HL-60 (cell line): ENCODE data around the gene BCAR1.

ENCODE experiments used
- GABPA ChIP-seq: IDR thresholded peaks from 2 replicates; pipeline ENCODE4 v1.6.1; 2012; ENCODE audit warnings: low read depth
- POLR2AphosphoS5 ChIP-seq: IDR thresholded peaks from 2 replicates; pipeline ENCODE4 v1.6.1; 2012; ENCODE audit warnings: low read depth
- TF ChIP-seq, protein P1 (sequence below): IDR thresholded peaks from one replicate; pipeline ENCODE4 v1.5.1; 2011; ENCODE audit warnings: low read length, control low read depth, inconsistent platforms; ENCODE audit not compliant: insufficient read depth
- TF ChIP-seq, protein P2 (sequence below): IDR thresholded peaks from 2 replicates; pipeline ENCODE4 v1.6.1; 2012; ENCODE audit warnings: low read depth; ENCODE audit not compliant: insufficient replicate concordance

DNA sequence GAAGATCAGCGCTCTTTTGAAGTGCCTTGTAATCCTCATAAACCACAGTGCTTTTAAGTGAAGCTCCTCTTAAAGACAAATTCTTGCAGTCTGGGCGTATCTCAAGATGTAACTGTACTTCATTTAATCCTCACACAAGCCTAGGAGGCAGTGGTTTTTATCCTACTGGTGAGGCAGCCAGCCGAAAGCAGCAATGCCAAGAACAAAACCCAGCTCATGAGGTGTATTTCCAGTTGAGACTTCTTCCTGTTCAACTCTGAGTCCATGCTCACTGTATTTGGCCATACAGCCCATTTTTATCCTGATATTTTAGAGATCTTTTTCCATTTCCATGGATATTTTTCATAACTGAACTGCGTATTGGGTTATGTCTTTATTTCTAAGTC lies 58.2 kb downstream of the BCAR1 start:
- TF ChIP-seq, protein P1, sequence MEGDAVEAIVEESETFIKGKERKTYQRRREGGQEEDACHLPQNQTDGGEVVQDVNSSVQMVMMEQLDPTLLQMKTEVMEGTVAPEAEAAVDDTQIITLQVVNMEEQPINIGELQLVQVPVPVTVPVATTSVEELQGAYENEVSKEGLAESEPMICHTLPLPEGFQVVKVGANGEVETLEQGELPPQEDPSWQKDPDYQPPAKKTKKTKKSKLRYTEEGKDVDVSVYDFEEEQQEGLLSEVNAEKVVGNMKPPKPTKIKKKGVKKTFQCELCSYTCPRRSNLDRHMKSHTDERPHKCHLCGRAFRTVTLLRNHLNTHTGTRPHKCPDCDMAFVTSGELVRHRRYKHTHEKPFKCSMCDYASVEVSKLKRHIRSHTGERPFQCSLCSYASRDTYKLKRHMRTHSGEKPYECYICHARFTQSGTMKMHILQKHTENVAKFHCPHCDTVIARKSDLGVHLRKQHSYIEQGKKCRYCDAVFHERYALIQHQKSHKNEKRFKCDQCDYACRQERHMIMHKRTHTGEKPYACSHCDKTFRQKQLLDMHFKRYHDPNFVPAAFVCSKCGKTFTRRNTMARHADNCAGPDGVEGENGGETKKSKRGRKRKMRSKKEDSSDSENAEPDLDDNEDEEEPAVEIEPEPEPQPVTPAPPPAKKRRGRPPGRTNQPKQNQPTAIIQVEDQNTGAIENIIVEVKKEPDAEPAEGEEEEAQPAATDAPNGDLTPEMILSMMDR = no peak
- TF ChIP-seq POLR2AphosphoS5 = no peak
- TF ChIP-seq GABPA = no peak
- TF ChIP-seq, protein P2, sequence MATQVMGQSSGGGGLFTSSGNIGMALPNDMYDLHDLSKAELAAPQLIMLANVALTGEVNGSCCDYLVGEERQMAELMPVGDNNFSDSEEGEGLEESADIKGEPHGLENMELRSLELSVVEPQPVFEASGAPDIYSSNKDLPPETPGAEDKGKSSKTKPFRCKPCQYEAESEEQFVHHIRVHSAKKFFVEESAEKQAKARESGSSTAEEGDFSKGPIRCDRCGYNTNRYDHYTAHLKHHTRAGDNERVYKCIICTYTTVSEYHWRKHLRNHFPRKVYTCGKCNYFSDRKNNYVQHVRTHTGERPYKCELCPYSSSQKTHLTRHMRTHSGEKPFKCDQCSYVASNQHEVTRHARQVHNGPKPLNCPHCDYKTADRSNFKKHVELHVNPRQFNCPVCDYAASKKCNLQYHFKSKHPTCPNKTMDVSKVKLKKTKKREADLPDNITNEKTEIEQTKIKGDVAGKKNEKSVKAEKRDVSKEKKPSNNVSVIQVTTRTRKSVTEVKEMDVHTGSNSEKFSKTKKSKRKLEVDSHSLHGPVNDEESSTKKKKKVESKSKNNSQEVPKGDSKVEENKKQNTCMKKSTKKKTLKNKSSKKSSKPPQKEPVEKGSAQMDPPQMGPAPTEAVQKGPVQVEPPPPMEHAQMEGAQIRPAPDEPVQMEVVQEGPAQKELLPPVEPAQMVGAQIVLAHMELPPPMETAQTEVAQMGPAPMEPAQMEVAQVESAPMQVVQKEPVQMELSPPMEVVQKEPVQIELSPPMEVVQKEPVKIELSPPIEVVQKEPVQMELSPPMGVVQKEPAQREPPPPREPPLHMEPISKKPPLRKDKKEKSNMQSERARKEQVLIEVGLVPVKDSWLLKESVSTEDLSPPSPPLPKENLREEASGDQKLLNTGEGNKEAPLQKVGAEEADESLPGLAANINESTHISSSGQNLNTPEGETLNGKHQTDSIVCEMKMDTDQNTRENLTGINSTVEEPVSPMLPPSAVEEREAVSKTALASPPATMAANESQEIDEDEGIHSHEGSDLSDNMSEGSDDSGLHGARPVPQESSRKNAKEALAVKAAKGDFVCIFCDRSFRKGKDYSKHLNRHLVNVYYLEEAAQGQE = no peak
